GM13977 (cell line): ENCODE results near the gene IFNL4.
"Not testable (repeated sequence)": the region's sequence is repeated elsewhere in the genome, so short reads cannot be mapped to it uniquely, and the experiment has no call there.

Source experiments
- DNase-seq: peaks from one replicate; pipeline ENCODE4 v3.0.0; 2012; ENCODE audit warnings: low spot score
- CTCF ChIP-seq: IDR thresholded peaks from 2 replicates; pipeline ENCODE4 v1.5.1; 2012; ENCODE audit warnings: mild to moderate bottlenecking, control low read depth; ENCODE audit not compliant: insufficient read depth; ENCODE audit errors: extremely low read depth, missing control alignments
- in situ Hi-C: fragments of 300-500 bp; cut with MboI; formaldehyde crosslinking; loops from one replicate; pipeline ENCODE4 v1.12.0; 2022; ENCODE audit warnings: low sequenced_read_pairs, low pct_unique_long_range_greater_than_20kb, mixed read lengths, inconsistent platforms; ENCODE audit not compliant: unreplicated experiment

IFNL4 gene

GRCh38 chr19:39246951-39247669 lies 1.5 kb downstream of the IFNL4 start:
- in situ Hi-C loops, result no loop called here
- TF ChIP-seq CTCF, result no peak
- DNase-seq, result no peak

GRCh38 chr19:39245166-39245565 lies 3.5 kb downstream of the IFNL4 start:
- in situ Hi-C loops, DNase-seq: not testable (repeated sequence)

GRCh38 chr19:39244410-39245100 lies 4.1 kb downstream of the IFNL4 start, which contains the start of gene IFNL3:
Gene IFNL3, minus strand, starts transcription at chr19:39245006. Its CDS starts 39 bp downstream, at chr19:39244967.
- DNase-seq, in situ Hi-C loops: not testable (repeated sequence)

- in situ Hi-C loops, DNase-seq: not testable (repeated sequence)
These were observed 4.9 kb downstream of the IFNL4 start for GRCh38 chr19:39243741-39244140.

- TF ChIP-seq CTCF, result no peak
- no peak for DNase-seq
- in situ Hi-C loops, result no loop called here
These were observed 8.2 kb downstream of the IFNL4 start for GRCh38 chr19:39240421-39240820.

- DNase-seq, result no peak
- in situ Hi-C loops, result no loop called here
- no peak for TF ChIP-seq CTCF
These were observed 9.7 kb downstream of the IFNL4 start for GRCh38 chr19:39238944-39239343.

GRCh38 chr19:39238209-39238608 lies 10.4 kb downstream of the IFNL4 start:
- DNase-seq, result no peak
- in situ Hi-C loops, result no loop called here
- no peak for TF ChIP-seq CTCF
